A172 (cell line): ENCODE results near the gene SUN2. TPM values are rescaled to one million over a fixed set of nuclear protein-coding genes. Genes with fewer than 3 reads are reported as not detected.

Experiments used
- DNase-seq: peaks from one replicate; pipeline ENCODE4 v3.0.0-alpha.2; 2015; ENCODE audit warnings: low spot score
- total RNA-seq: library from RNA; depleted of rRNA; stranded (reverse); fragments of >200 nt; shearing (Covaris generic); gene quantifications from 2 replicates; pipeline ENCODE4 v1.2.3, GENCODE V29; 2014; rRNA removed

The SUN2 gene
- total RNA-seq, 1 experiment from 2014 or later = 61.3 TPM

DNA sequence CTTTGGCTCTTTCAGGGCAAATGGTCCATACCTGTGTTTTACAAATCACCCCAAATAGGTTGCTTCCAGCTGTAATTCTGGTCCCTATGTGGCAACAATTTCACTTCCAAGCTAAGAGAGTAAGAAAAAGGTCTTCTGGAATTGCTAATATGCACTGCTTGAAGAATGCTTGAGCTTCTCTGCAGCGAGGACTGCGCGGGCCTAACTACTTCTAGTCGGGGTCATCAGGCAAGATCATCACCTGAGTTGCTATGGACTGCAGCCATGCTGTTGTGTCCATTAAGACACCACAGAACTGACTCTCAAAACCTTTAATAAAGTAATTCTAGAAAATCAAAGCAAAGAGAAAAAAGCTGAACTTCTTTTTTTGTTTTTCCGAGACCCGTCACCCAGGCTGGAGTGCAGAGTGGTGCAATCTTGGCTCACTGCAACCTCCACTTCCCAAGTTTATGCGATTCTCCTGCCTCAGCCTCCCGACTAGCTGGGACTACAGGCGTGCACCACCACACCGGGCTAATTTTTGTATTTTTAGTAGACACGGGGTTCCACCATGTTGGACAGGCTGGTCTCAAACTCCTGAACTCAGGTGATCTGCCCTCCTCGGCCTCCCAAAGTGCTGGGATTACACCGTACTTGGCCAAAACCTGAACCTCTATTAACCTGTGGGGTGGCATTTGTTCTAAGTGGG, 57.2 kb downstream of the SUN2 start:
- no peak for DNase-seq

GRCh38 chr22:38697425-38698089, 58.2 kb downstream of the SUN2 start:
- no peak for DNase-seq

DNA sequence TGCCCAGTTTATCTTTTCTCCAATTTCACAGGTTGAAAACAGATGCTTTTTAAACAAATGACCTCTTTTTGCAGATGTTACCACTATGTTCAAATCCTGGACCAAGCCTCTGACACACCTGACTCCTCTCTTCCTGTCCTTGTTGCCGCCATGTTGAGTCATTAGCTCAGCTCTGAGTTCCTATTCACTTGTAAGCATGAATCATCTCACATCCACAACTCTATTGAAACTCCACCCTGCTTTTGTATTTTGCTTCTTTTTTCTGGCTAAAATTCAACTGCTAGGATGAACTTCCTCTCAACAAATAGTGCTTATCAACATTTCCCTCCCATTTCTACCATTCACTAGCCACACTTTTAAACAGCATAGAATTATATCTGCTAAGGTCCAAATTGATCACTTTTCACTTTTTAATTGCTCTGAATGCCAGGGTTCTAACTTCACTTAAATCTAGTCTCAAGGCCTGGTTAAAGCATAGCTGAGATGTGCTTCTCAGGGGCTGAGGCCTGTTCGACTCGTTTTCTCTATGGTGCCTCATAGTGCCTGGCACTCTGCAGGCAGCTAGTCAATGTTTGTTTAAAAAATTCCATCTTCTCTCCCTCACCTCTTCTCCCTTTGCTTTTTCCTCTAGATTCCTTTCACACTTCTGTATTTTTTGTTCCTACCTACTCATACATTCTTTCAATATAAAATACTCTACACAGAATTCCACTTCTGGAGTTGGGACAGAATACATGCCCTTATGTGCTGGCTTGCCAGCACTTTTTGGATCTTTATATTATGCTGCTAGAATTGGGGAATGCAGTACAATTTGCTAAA, 59.0 kb downstream of the SUN2 start:
- DNase-seq = peak; percentile 81

DNA sequence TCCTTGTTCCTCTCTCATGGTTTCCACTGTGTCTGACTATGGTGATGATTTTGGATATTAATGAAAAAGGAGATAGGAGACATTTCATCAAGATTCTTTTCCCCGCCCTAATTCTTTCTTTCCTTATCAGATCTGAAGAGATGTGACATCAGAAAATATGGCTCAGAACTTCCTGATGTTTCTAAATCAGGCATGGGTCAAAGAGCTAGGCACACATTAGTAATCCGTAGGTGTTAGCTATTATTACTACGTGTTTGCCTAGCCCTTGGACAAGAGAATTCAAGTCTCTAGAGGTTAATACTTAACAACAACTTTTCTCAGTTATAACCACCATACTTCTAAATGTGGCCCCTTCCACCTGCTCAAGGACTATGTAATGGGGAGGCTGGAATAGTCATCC, 60.9 kb downstream of the SUN2 start:
- no peak for DNase-seq

DNA sequence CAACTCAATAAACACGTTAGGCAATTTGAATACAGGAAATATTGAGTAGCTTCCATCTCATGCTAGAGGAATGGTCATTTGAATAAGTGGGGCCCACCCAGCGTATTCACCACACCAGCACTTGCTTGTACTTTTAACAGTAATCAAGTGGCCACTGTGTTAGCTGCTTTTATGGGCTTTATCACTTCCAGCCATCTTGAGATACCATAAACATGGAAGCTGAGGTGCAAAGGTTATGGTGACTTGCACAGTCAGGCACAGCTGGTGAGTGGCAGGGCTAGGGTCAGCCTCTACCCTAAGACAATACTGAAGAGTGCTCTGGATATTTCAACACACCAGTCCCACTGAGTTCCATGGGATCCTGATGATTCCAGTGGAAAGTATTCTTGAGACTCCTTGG, 61.7 kb downstream of the SUN2 start:
- DNase-seq = no peak

- no peak for DNase-seq
These were observed 66.1 kb downstream of the SUN2 start for GRCh38 chr22:38689651-38690050.

GRCh38 chr22:38685761-38686160, 70.0 kb downstream of the SUN2 start:
- no peak for DNase-seq

GRCh38 chr22:38684895-38685294, 70.9 kb downstream of the SUN2 start:
- no peak for DNase-seq

Other genes with a start within 250 kb of the SUN2 start
- gene DDX17, start 249.7 kb downstream of the SUN2 start, total RNA-seq = 241 and 273 TPM in 2 replicates
- gene DMC1, start 185.8 kb downstream of the SUN2 start, total RNA-seq = 0.10 and 0.28 TPM in 2 replicates
- 0.83 and 2.5 TPM in 2 replicates for gene FAM227A, start 99.6 kb downstream of the SUN2 start, total RNA-seq
- 15.9 and 25.9 TPM in 2 replicates for gene CBY1, start 99.4 kb downstream of the SUN2 start, total RNA-seq
- 58.0 and 67.7 TPM in 2 replicates for gene TOMM22, start 74.0 kb downstream of the SUN2 start, total RNA-seq
- 43.3 and 44.5 TPM in 2 replicates for gene JOSD1, start 55.1 kb downstream of the SUN2 start, total RNA-seq
- gene GTPBP1, start 50.1 kb downstream of the SUN2 start, total RNA-seq = 8.3 and 16.1 TPM in 2 replicates
- gene DNAL4, start 38.1 kb upstream of the SUN2 start, total RNA-seq = 11.7 TPM in 2 replicates
- gene NPTXR, start 88.0 kb upstream of the SUN2 start, total RNA-seq = 1.9 and 2.7 TPM in 2 replicates
- gene CBX6, start 116.2 kb upstream of the SUN2 start, total RNA-seq = 20.1 and 20.9 TPM in 2 replicates
- not detected in 2 replicates for gene APOBEC3A, start 201.6 kb upstream of the SUN2 start, total RNA-seq
- 4.9 and 8.7 TPM in 2 replicates for gene APOBEC3B, start 226.3 kb upstream of the SUN2 start, total RNA-seq